HG02943 (cell line): ENCODE data around the gene PRR12.

ENCODE experiments used
- ATAC-seq: cut with Tn5 transposase; IDR thresholded peaks from one replicate; pipeline ENCODE4 v1.9.1; 2021; ENCODE audit warnings: mild to moderate bottlenecking, low read depth, moderate library complexity; ENCODE audit not compliant: unreplicated experiment

Gene PRR12

GRCh38 chr19:49564616-49565045 is 26.4 kb upstream of the PRR12 start:
- no peak for ATAC-seq

DNA sequence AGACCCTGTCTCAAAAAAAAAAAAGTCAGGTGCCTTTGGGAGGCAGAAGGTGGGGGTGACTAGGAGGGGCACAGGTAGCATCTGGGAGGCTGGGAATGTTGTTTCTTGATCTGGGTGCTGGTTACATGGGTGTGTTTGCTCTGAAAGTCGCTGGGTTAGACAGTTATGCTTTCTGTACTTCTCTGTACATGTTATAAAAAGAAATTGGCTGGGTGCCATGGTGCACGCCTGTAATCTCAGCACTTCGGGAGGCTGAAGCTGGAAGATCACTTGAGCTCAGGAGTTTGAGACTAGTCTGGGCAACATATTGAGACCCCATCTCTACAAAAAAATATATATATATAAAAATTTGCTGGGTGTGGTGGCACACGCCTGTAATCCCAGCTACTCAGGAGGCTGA is 25.7 kb upstream of the PRR12 start:
- no peak for ATAC-seq

DNA sequence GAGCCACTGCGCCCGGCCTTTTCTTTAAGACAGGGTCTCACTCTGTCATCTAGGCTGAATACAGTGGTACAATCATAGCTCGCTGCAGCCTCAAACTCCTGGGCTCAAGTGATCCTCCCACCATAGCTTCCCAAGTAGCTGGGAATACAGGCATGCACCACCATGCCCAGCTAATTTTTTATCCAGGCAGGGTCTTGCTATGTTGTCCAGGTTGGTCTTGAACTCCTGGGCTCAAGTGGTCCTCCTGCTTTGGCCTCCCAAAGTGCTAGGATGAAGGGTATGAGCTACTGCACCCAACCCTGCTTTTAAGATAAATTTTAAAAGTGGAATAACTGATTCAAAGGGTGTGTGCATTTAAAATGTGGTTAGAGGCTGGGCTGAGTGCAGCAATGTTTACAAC is 24.7 kb upstream of the PRR12 start:
- ATAC-seq: no peak

GRCh38 chr19:49567861-49568441 is 23.0 kb upstream of the PRR12 start:
- no peak for ATAC-seq

GRCh38 chr19:49570138-49570856 is 20.7 kb upstream of the PRR12 start:
- no peak for ATAC-seq

DNA sequence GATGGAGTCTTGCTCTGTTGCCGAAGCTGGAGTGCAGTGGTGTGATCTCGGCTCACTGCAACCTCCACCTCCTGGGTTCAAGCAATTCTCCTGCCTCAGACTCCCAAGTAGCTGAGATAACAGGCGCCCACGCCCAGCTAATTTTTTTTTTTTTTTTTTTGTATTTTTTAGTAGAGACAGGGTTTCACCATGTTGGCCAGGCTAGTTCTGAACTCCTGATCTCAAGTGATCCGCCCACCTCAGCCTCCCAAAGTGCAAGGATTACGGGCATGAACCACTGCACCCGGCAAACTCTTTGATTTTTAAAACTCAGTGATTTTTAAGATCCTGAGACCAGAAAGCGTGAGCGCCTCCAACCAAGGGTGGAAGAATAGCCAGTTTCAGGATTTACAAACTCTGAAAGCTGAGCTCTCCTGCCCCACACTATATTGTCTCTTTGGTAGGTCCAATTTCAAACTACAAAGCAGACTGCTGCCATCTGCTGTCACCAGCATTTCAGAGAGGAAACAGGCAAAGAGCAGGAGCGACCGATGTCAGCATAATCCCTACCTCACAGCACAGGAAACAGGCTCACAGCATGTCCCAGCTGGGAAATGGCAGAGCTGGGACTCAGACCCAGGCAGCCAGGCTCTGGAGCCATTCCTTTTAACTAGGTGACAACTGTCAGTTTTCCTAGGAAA is 19.8 kb upstream of the PRR12 start:
- no peak for ATAC-seq

GRCh38 chr19:49573009-49573408 is 18.0 kb upstream of the PRR12 start:
- no peak for ATAC-seq

DNA sequence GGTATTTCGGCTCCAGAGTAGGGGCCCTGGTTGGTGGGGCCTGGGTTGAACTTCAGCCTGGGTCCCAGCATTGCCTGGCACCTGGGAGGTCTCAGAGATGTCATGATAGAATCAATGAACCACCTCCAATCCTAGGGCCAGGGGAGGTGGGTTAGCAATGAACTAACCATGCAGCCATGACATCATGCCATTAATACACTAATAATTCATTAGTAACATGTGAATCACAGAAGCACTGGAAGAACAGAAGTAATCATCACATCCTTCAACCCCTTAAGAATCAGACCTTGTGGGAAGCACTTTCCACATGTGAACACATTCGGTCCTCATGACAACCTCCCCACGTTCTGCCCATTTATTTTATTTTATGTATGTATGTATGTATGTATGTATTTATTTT is 17.6 kb upstream of the PRR12 start:
- no peak for ATAC-seq

- ATAC-seq: no peak
These were observed 16.7 kb upstream of the PRR12 start for GRCh38 chr19:49574206-49574755.

- no peak for ATAC-seq
These were observed 11.8 kb upstream of the PRR12 start for GRCh38 chr19:49579193-49579592.

DNA sequence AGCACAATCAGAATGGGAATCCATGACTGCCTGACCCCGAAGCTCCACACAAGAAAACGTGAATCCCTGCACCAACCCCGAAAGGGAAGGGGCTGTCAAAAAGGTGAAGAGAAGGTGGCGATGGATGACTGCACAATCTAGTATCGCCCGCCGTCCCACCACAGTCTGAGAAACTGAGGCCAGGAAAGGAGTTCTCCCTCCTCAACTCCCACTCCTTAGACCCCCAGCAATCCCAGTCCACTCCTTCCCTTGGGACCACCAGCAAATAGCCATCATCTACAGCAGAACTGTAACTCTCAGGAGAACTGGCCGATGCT is 11.1 kb upstream of the PRR12 start:
- no peak for ATAC-seq

DNA sequence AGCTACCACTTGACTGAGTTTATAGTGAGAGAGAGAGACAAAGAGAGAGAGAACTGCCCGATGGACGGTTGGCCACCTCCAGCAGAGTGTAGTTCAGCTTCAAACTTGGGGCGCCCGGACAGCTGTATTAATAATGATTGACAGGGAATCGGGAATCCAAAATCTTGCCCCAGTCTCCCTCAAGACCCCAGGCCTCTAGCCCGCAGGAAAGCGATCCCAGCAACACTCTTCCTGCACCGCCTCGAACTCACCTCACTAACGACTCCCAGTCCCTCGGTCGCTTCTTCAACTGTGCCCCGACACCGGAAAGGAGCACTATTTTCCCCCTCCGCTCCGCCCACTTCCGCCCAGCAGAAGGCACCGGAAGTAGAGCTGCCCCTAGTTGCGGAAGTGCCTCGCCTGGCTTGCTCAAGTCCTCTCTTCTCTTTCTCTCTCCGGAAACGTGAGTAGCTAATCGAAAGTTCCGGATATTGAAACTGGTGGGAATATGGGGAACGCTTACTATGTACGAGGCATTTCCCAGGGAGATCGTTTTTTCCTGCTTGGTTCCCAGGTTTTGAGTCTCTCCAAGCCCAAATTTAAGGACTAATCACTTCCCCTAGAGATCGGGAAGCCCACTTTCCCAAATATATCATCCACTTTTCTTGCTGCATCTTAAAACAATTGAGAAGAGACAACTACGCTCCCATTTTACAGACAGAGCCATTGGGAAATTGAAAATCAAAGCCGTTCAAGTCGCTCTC is 10.5 kb upstream of the PRR12 start, which contains the start of gene NOSIP:
Gene NOSIP, minus strand, starts transcription at position 293 of the 743 bp plus-strand sequence. CDS start 19,865 bp downstream, outside the sequence.
- ATAC-seq: peak; percentile 79

DNA sequence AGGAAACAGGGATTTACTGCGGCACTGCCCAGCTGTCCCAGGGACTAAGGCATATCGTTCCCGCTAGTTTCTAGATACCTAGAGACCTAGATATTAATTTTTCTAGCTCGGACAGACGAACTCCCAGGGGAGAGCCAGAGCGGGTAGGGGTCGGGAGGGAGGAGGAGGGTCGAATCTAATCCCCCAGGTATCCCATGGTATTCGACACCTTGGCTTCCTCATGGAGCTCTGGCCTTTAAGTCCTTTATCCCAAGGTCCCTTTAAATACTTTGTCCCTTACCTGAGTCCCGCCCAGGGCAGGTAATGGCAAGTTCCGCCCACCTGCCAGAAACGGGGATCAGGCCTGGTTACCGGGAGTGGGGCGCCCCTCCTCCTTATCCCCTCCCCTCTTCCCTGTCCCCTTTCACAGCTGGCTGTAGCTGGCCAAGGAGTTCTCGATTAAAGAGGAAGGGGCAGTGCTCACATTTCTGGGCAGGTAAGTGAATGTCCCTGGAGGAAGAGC is 9.9 kb upstream of the PRR12 start, which contains the start of gene PRRG2:
Gene PRRG2, plus strand, starts transcription at position 310 of the 502 bp plus-strand sequence. CDS start 1,904 bp downstream, outside the sequence.
- ATAC-seq: no peak

DNA sequence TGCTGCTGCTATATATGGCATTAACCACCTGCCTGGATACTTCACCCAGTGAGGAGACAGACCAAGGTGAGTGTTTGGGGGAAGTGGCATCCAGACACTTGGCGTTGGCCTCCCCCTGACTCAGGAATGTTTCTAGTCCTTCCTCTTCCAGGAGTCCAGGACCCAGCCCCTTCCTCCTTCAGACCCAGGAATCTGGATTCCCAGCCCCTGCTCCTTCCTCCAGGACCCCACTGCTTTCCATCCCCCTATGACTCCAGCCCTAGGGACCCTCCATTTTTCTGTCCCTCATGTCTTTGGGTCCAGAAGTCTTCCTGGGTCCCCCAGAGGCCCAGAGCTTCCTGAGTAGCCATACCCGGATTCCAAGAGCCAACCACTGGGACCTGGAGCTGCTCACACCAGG is 7.7 kb upstream of the PRR12 start:
- ATAC-seq: no peak

- no peak for ATAC-seq
These were observed 6.0 kb upstream of the PRR12 start for GRCh38 chr19:49585023-49585422.

DNA sequence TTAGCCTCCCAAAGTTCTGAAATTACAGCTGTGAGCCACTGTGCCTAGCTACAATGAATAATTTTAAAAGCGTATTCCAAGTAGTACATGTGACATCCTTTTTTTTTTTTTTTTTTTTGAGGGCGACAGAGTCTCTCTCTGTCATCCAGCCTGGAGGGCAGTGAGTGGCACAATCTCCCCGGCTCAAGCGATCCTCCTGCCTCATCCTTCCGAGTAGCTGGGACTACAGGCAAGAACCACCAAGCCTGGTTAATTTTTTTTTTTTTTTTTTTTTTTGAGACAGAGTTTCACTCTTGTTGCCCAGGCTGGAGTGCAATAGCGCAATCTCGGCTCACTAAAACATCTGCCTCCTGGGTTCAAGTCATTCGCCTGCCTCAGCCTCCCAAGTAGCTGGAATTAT is 3.8 kb upstream of the PRR12 start:
- no peak for ATAC-seq

DNA sequence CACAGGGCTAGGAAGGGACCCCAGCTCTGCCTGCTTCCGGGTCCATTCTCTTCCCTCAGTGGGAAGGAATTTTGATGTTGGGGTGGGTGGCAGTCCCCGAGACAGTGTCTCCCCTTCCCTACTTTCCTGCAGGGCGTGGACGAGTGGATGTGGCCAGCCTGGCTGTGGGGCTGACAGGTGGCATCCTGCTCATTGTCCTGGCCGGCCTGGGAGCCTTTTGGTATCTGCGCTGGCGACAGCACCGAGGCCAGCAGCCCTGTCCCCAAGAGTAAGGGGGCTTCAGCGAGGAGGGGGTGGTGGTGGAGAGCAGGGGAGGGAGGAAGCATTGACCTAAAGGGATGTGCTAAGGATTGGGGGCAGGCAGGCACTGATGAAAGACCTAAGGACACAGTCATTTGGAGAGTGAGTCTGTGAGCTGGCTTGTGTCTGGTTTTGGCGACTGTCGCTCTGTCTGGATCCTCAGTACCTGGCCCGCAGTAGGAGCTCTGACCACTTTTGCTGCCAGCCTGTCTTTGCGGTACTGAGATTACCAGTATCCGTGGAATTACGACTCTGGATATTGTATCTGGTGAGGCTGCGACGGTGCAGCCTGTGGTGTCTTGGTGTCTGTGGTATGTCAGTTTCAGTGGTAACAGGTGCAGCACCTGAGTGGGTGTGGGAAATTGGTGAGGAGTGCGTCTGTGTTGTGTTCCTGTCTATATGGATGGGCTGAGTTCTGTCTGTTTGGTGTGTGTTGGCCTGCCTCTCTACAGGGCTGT is 2.4 kb upstream of the PRR12 start:
- no peak for ATAC-seq

DNA sequence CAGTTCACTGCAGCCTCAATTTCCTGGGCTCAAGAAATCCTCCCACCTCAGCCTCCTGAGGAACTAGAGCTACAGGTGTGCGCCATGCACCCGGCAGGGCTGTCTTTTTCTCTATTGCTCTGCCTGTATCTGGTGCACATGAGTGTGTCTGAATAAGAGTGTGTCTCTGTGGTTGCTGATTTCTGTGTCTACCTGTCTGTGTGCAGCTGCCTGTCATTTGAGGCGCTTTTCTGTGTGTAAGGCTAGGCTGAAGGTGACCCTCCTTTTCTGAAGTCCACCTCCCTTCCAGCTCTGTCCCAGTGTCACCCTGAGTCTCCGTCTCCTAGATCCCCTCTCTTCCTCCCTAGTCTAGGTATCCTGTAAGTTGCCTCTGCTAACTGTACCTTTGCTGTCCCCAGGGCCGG is 1.5 kb upstream of the PRR12 start:
- ATAC-seq: no peak

DNA sequence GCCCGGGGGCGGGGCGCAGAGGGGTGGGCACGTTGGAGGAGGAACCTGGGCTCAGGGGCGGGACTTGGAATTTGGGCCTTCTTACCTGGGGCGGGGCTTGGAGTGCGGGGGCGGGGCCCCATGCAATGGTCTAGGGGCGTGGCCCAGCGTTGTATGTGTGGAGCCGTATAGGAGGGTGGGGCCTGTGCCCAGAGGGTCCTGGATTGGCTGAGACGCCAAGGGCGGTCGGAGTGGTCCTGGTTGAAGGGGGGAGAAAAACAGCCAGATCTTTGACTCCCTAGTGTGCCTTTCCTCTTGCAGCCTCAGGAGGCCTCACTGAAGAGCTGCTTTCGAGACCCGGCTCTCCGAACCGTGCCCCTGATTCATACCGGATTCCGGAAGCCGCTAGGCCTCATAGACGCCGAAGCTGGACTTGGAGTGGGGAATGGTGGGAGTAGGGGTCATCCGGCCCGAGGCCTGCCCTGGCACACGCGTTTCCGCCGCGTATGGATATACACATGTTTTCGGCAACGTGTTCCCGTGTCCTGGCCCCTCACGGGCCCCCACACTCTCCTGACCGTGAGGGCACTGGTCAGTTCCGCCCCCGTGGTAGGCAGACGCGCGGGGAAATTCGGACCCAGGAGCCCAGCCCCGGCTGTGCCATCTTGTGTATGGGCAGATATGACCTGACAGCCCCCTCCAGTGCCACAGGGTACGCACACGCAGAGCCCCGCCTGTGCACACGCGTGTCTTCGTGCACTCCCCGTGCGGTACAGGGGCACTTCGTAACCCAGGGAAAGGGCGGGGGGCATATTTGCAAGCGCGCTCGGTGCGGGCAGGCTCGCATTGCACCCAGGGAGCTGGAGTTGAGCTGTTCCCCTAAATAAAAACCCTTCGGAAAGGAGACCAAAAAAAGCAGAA is 661 bp upstream of the PRR12 start:
- ATAC-seq: peak; percentile 50
